Measurements from ENCODE around the gene SURF2. TPM values are rescaled to one million over a fixed set of nuclear protein-coding genes. Genes with fewer than 3 reads are reported as not detected.

Gene SURF2
- total and polyA plus RNA-seq, 2 donors (not counting 3 experiments of a cell fraction or from before 2014, with no cell fraction given) = 10.6 to 14.2 TPM

- Histone ChIP-seq H2AFZ (ENCODE audit: low read depth, low read length) (no peak overlapping the region), H3K36me3 (ENCODE audit: control insufficient read depth in 2 of 2, extremely low read depth in 1 of 2, insufficient read depth in 2 of 2, low read length in 2 of 2) (peaks cover 11 to 38% of the 10 kb centered on the region in 2 experiments), H3K4me3 (replicated peaks in 1 of 3; ENCODE audit: insufficient read depth in 1 of 3, low read depth in 1 of 3, low read length in 3 of 3) (no peak overlapping the region), H3K27me3 (ENCODE audit: control insufficient read depth in 2 of 2, insufficient read depth in 2 of 2, low read length in 2 of 2) (no peaks in the 10 kb centered on the region), H3K9ac (replicated peaks; ENCODE audit: extremely low read depth, insufficient read depth, low read length) (no peak overlapping the region), H3K9me1 (replicated peaks; ENCODE audit: control insufficient read depth, extremely low read depth, insufficient read depth, low read length) (no peaks in the 10 kb centered on the region), H3K27ac (ENCODE audit: insufficient read depth, low read depth, low read length) (no peak overlapping the region), H3K4me2 (ENCODE audit: insufficient read depth, low read length) (no peak overlapping the region), H3K79me2 (ENCODE audit: control insufficient read depth, insufficient read depth, low read length) (peaks cover 23% of the 10 kb centered on the region), H3K9me3 (replicated peaks; ENCODE audit: control insufficient read depth, insufficient read depth, low read length) (no peaks in the 10 kb centered on the region), H4K20me1 (replicated peaks; ENCODE audit: control insufficient read depth, extremely low read depth, insufficient read depth, low read length) (no peaks in the 10 kb centered on the region), H3K4me1 (ENCODE audit: control insufficient read depth, extremely low read depth, insufficient read depth, low read length) (peaks cover 7% of the 10 kb centered on the region)
- FAIRE-seq (no peak), DNase-seq (ENCODE audit: low read depth, low spot score) (no peak)
- ChIA-PET POLR2A (no interaction called here), CTCF (interaction anchor here (0.7 to 2.4 kb wide), 2 partner anchors 95 to 147 kb away, joined by 3 to 18 read pairs; no protein-coding TSS in a partner anchor)
- no TSS peak for BruUV-seq (replicated peaks)
- dilution Hi-C loops (cut with MboI; ENCODE audit: extremely low pct_ligation_motif_present, low sequenced_read_pairs) = no loop called here
- intact Hi-C loops (cut with micrococcal nuclease) = no loop called here
- TF ChIP-seq POLR2A (IDR thresholded peaks at IDR 0.05; ENCODE audit: low read depth, low read length) (no peak), JUN (IDR thresholded peaks at IDR 0.05; ENCODE audit: borderline replicate concordance, insufficient read depth, insufficient read length, low read depth) (no peak), GATA2 (IDR thresholded peaks at IDR 0.05; ENCODE audit: insufficient read depth, insufficient read length, low read depth, low read length) (no peak), CTCF (IDR thresholded peaks at IDR 0.05; ENCODE audit: extremely low read depth in 1 of 2, insufficient read depth in 1 of 2, low read depth in 1 of 2, low read length in 2 of 2) (no peak), FOS (IDR thresholded peaks at IDR 0.05; ENCODE audit: borderline replicate concordance, insufficient read depth, low read length) (no peak), EZH2 (IDR thresholded peaks at IDR 0.05; ENCODE audit: borderline replicate concordance, low read depth, low read length, severe bottlenecking) (no peak), POLR2AphosphoS5 (IDR thresholded peaks at IDR 0.05; ENCODE audit: insufficient read depth, low read depth, low read length) (no peak), MYC (IDR thresholded peaks at IDR 0.05; ENCODE audit: low read depth, low read length) (no peak), MAX (IDR thresholded peaks at IDR 0.05; ENCODE audit: insufficient read depth, insufficient read length) (no peak)
These were observed 22.8 kb upstream of the SURF2 start for GRCh38 chr9:133333566-133333965.
